HUES48 (cell line): ENCODE data around the gene RAD9B.
"Not testable (repeated sequence)": the region's sequence is repeated elsewhere in the genome, so short reads cannot be mapped to it uniquely, and the experiment has no call there.

ENCODE experiments used
- H3K27ac ChIP-seq: one replicate; pipeline ENCODE4 v1.7.0; 2013; ENCODE audit warnings: low read depth, low read length, inconsistent platforms
- H3K27me3 ChIP-seq: 2 replicates; pipeline ENCODE4 v1.6.1; 2013; ENCODE audit warnings: mild to moderate bottlenecking, low read length; ENCODE audit not compliant: control insufficient read depth, insufficient read depth
- H3K36me3 ChIP-seq: 2 replicates; pipeline ENCODE4 v1.6.1; 2013; ENCODE audit warnings: low read length; ENCODE audit not compliant: control insufficient read depth, insufficient read depth
- H3K4me1 ChIP-seq: 2 replicates; pipeline ENCODE4 v1.6.1; 2013; ENCODE audit warnings: mild to moderate bottlenecking, low read length; ENCODE audit not compliant: control insufficient read depth, insufficient read depth
- H3K4me3 ChIP-seq: 2 replicates; pipeline ENCODE4 v1.5.1; 2013; ENCODE audit warnings: mild to moderate bottlenecking, low read depth, low read length
- H3K9ac ChIP-seq: 2 replicates; pipeline ENCODE4 v1.6.1; 2013; ENCODE audit warnings: mild to moderate bottlenecking, low read depth, low read length, moderate library complexity
- H3K9me3 ChIP-seq: 2 replicates; pipeline ENCODE4 v1.6.1; 2013; ENCODE audit warnings: low read length; ENCODE audit not compliant: control insufficient read depth, insufficient read depth

The RAD9B gene

GRCh38 chr12:110498984-110499706 is 3.0 kb upstream of the RAD9B start:
- H3K4me1 ChIP-seq = no peaks in the 10 kb centered on the region
- no peak overlapping the region for H3K9ac ChIP-seq
- H3K27ac ChIP-seq = no peak overlapping the region
- H3K27me3 ChIP-seq = peaks cover 16% of the 10 kb centered on the region
- no peak overlapping the region for H3K4me3 ChIP-seq
- peaks cover 6% of the 10 kb centered on the region for H3K9me3 ChIP-seq
- H3K36me3 ChIP-seq = peaks cover 27% of the 10 kb centered on the region

- peaks cover 16% of the 10 kb centered on the region for H3K27me3 ChIP-seq
- peaks cover 8% of the 10 kb centered on the region for H3K36me3 ChIP-seq
- peak overlapping the region; percentile 84 for H3K4me3 ChIP-seq
- no peaks in the 10 kb centered on the region for H3K4me1 ChIP-seq
- H3K9me3 ChIP-seq = peaks cover 6% of the 10 kb centered on the region
- H3K27ac ChIP-seq = peak overlapping the region; percentile 59
- H3K9ac ChIP-seq = peak overlapping the region; percentile 21
Observed at GRCh38 chr12:110501399-110501751, 756 bp upstream of the RAD9B start.

- H3K27ac ChIP-seq = no peak overlapping the region
- no peak overlapping the region for H3K9ac ChIP-seq
- 0 out of 2 replicates have a peak, but pooled peaks cover 2% of the 10 kb centered on the region for H3K36me3 ChIP-seq
- H3K27me3 ChIP-seq = peaks cover 16% of the 10 kb centered on the region
- H3K4me1 ChIP-seq = no peaks in the 10 kb centered on the region
- no peak overlapping the region for H3K4me3 ChIP-seq
- peaks cover 6% of the 10 kb centered on the region for H3K9me3 ChIP-seq
Observed at GRCh38 chr12:110503432-110503831, 1.3 kb downstream of the RAD9B start.

GRCh38 chr12:110505332-110505731 is 3.2 kb downstream of the RAD9B start:
- H3K9me3 ChIP-seq = peaks cover 6% of the 10 kb centered on the region
- H3K27me3 ChIP-seq = peaks cover 16% of the 10 kb centered on the region
- no peaks in the 10 kb centered on the region for H3K4me1 ChIP-seq
- H3K9ac ChIP-seq = no peak overlapping the region
- no peak overlapping the region for H3K27ac ChIP-seq
- H3K36me3 ChIP-seq = no peaks in the 10 kb centered on the region
- no peak overlapping the region for H3K4me3 ChIP-seq

DNA sequence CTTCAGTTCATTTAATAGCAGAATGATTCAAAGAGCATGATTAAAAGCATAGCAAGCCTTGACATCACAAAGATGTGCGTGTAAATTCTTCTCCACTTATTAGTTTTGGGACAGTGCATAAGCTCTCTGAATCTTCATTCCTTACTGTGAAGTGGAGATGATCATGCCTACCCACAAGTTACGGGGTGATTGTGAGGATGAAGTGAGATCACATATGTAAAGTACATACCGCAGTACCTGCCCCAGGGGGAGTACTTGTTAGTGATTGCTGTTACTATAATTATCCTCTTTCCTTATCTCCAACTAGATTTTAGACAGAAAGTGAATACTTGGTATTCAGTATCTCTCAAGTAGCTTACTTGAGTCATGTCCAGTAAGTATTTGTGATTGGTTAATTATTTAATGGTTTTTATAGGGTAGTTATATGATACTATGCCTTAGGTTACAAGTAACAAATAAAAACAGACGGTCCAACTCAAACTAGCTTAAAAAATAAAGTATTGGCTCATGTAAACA is 6.0 kb downstream of the RAD9B start:
- Histone ChIP-seq H3K27me3 (peaks cover 7% of the 10 kb centered on the region), H3K36me3 (no peaks in the 10 kb centered on the region), H3K27ac (no peak overlapping the region), H3K4me3 (no peak overlapping the region), H3K4me1 (no peaks in the 10 kb centered on the region), H3K9me3 (no peaks in the 10 kb centered on the region), H3K9ac (no peak overlapping the region)

- Histone ChIP-seq H3K4me3 (no peak overlapping the region), H3K9ac (no peak overlapping the region), H3K4me1 (no peaks in the 10 kb centered on the region), H3K27ac (no peak overlapping the region), H3K27me3 (no peaks in the 10 kb centered on the region; the same call in 1 of the 2 replicates), H3K9me3 (no peaks in the 10 kb centered on the region), H3K36me3 (no peaks in the 10 kb centered on the region)
Observed at GRCh38 chr12:110513842-110514241, 11.7 kb downstream of the RAD9B start.

GRCh38 chr12:110514363-110514762 is 12.2 kb downstream of the RAD9B start:
- Histone ChIP-seq H3K36me3 (no peaks in the 10 kb centered on the region), H3K4me3 (no peak overlapping the region), H3K27ac (no peak overlapping the region), H3K4me1 (no peaks in the 10 kb centered on the region), H3K9ac (no peak overlapping the region), H3K9me3 (no peaks in the 10 kb centered on the region), H3K27me3 (no peaks in the 10 kb centered on the region; the same call in 1 of the 2 replicates)

GRCh38 chr12:110516995-110517394 is 14.9 kb downstream of the RAD9B start:
- Histone ChIP-seq H3K27me3 (no peaks in the 10 kb centered on the region), H3K27ac (no peak overlapping the region), H3K4me1 (no peaks in the 10 kb centered on the region), H3K36me3 (no peaks in the 10 kb centered on the region), H3K9ac (no peak overlapping the region), H3K9me3 (no peaks in the 10 kb centered on the region), H3K4me3 (no peak overlapping the region)

GRCh38 chr12:110518014-110518413 is 15.9 kb downstream of the RAD9B start:
- H3K4me1 ChIP-seq, H3K9ac ChIP-seq, H3K9me3 ChIP-seq, H3K36me3 ChIP-seq, H3K27me3 ChIP-seq, H3K4me3 ChIP-seq, H3K27ac ChIP-seq: not testable (repeated sequence)

GRCh38 chr12:110520876-110521712 is 19.0 kb downstream of the RAD9B start:
- not testable (repeated sequence) for H3K36me3 ChIP-seq, H3K9ac ChIP-seq, H3K27ac ChIP-seq, H3K4me3 ChIP-seq, H3K4me1 ChIP-seq, H3K9me3 ChIP-seq, H3K27me3 ChIP-seq

GRCh38 chr12:110528277-110528839 is 26.2 kb downstream of the RAD9B start:
- Histone ChIP-seq H3K9ac (no peak overlapping the region), H3K4me1 (no peaks in the 10 kb centered on the region), H3K27me3 (no peaks in the 10 kb centered on the region), H3K36me3 (no peaks in the 10 kb centered on the region), H3K9me3 (no peaks in the 10 kb centered on the region), H3K27ac (no peak overlapping the region), H3K4me3 (no peak overlapping the region)
